ENCODE data around the gene PIK3R4.

Gene PIK3R4

GRCh38 chr3:130746246-130747039 is at the start of gene PIK3R4:
Gene PIK3R4 (minus strand): TSS chr3:130746829. CDS start chr3:130745218, 1,611 bp downstream.
- peak; percentile 98 for FAIRE-seq

GRCh38 chr3:130795396-130795795 is 48.8 kb upstream of the PIK3R4 start:
- no peak for FAIRE-seq

GRCh38 chr3:130792246-130792645 is 45.6 kb upstream of the PIK3R4 start:
- no peak for FAIRE-seq

- no peak for FAIRE-seq
Observed at GRCh38 chr3:130789782-130790322, 43.2 kb upstream of the PIK3R4 start.

GRCh38 chr3:130787422-130788068 is 40.9 kb upstream of the PIK3R4 start:
- FAIRE-seq: no peak

GRCh38 chr3:130786306-130786705 is 39.7 kb upstream of the PIK3R4 start:
- FAIRE-seq: no peak

GRCh38 chr3:130783629-130784028 is 37.0 kb upstream of the PIK3R4 start:
- FAIRE-seq: no peak

- FAIRE-seq: no peak
Observed at GRCh38 chr3:130779486-130779885, 32.9 kb upstream of the PIK3R4 start.

- no peak for FAIRE-seq
Observed at GRCh38 chr3:130779031-130779430, 32.4 kb upstream of the PIK3R4 start.

- FAIRE-seq: no peak
Observed at GRCh38 chr3:130773366-130773765, 26.7 kb upstream of the PIK3R4 start.

GRCh38 chr3:130772129-130772528 is 25.5 kb upstream of the PIK3R4 start:
- FAIRE-seq: no peak

- FAIRE-seq: no peak
Observed at GRCh38 chr3:130770644-130771043, 24.0 kb upstream of the PIK3R4 start.

GRCh38 chr3:130761730-130762311 is 15.2 kb upstream of the PIK3R4 start:
- no peak for FAIRE-seq

- FAIRE-seq: no peak
Observed at GRCh38 chr3:130760922-130761321, 14.3 kb upstream of the PIK3R4 start.

- peak; percentile 92 for FAIRE-seq
Observed at GRCh38 chr3:130759692-130760338, 13.2 kb upstream of the PIK3R4 start.

GRCh38 chr3:130758624-130759369 is 12.2 kb upstream of the PIK3R4 start:
- no peak for FAIRE-seq

- no peak for FAIRE-seq
Observed at GRCh38 chr3:130757611-130758150, 11.1 kb upstream of the PIK3R4 start.

GRCh38 chr3:130755666-130756065 is 9.0 kb upstream of the PIK3R4 start:
- FAIRE-seq: no peak

- no peak for FAIRE-seq
Observed at GRCh38 chr3:130748981-130749380, 2.4 kb upstream of the PIK3R4 start.

GRCh38 chr3:130748467-130748861 is 1.8 kb upstream of the PIK3R4 start:
- no peak for FAIRE-seq

- no peak for FAIRE-seq
Observed at GRCh38 chr3:130743354-130743753, 3.3 kb downstream of the PIK3R4 start.

GRCh38 chr3:130741946-130742610 is 4.6 kb downstream of the PIK3R4 start:
- no peak for FAIRE-seq
